ENCODE data around the gene PHLPP1. TPM values are rescaled to one million over a fixed set of nuclear protein-coding genes. Genes with fewer than 3 reads are reported as not detected.

PHLPP1 gene
- total RNA-seq, 1 donor from 2014 or later = 47.3 TPM

GRCh38 chr18:62721839-62722795 lies 6.8 kb downstream of the PHLPP1 start:
- Mint-ChIP-seq H3K4me3 (ENCODE audit: unreplicated experiment) (no peak overlapping the region), H3K27me3 (ENCODE audit: unreplicated experiment) (peaks cover 12% of the 10 kb centered on the region), H3K36me3 (ENCODE audit: low read depth, unreplicated experiment) (peaks cover 12% of the 10 kb centered on the region), H3K9me3 (ENCODE audit: unreplicated experiment) (no peaks in the 10 kb centered on the region), H3K27ac (ENCODE audit: unreplicated experiment) (peak overlapping the region; percentile 30), H3K4me1 (ENCODE audit: unreplicated experiment) (peaks cover 47% of the 10 kb centered on the region)
- DNase-seq (ENCODE audit: low spot score) = no peak
- no peak for TF ChIP-seq CTCF (IDR thresholded peaks at IDR 0.05; ENCODE audit: unreplicated experiment)

GRCh38 chr18:62723666-62724281 lies 8.4 kb downstream of the PHLPP1 start:
- no peaks in the 10 kb centered on the region for H3K9me3 Mint-ChIP-seq (ENCODE audit: unreplicated experiment)

GRCh38 chr18:62725896-62726295 lies 10.6 kb downstream of the PHLPP1 start:
- H3K36me3 Mint-ChIP-seq (ENCODE audit: low read depth, unreplicated experiment) = peaks cover 2% of the 10 kb centered on the region
- peaks cover 29% of the 10 kb centered on the region for H3K4me1 Mint-ChIP-seq (ENCODE audit: unreplicated experiment)
- no peak overlapping the region for H3K27ac Mint-ChIP-seq (ENCODE audit: unreplicated experiment)
- H3K4me3 Mint-ChIP-seq (ENCODE audit: unreplicated experiment) = no peak overlapping the region
- TF ChIP-seq CTCF (IDR thresholded peaks at IDR 0.05; ENCODE audit: unreplicated experiment) = no peak
- no peak for DNase-seq (ENCODE audit: low spot score)
- H3K27me3 Mint-ChIP-seq (ENCODE audit: unreplicated experiment) = no peaks in the 10 kb centered on the region
- H3K9me3 Mint-ChIP-seq (ENCODE audit: unreplicated experiment) = no peaks in the 10 kb centered on the region

More at GRCh38 chr18:62723666-62724281, 8.4 kb downstream of the PHLPP1 start:
- Mint-ChIP-seq H3K4me1 (ENCODE audit: unreplicated experiment) (peaks cover 40% of the 10 kb centered on the region), H3K27me3 (ENCODE audit: unreplicated experiment) (no peaks in the 10 kb centered on the region), H3K4me3 (ENCODE audit: unreplicated experiment) (no peak overlapping the region), H3K36me3 (ENCODE audit: low read depth, unreplicated experiment) (peaks cover 1% of the 10 kb centered on the region), H3K27ac (ENCODE audit: unreplicated experiment) (no peak overlapping the region)
- no peak for TF ChIP-seq CTCF (IDR thresholded peaks at IDR 0.05; ENCODE audit: unreplicated experiment)
- no peak for DNase-seq (ENCODE audit: low spot score)

GRCh38 chr18:62728254-62728653 lies 12.9 kb downstream of the PHLPP1 start:
- no peaks in the 10 kb centered on the region for H3K27me3 Mint-ChIP-seq (ENCODE audit: unreplicated experiment)
- peaks cover 13% of the 10 kb centered on the region for H3K36me3 Mint-ChIP-seq (ENCODE audit: low read depth, unreplicated experiment)
- no peak for DNase-seq (ENCODE audit: low spot score)
- no peak overlapping the region for H3K4me3 Mint-ChIP-seq (ENCODE audit: unreplicated experiment)
- no peak overlapping the region for H3K27ac Mint-ChIP-seq (ENCODE audit: unreplicated experiment)
- peaks cover 14% of the 10 kb centered on the region for H3K4me1 Mint-ChIP-seq (ENCODE audit: unreplicated experiment)
- no peak for TF ChIP-seq CTCF (IDR thresholded peaks at IDR 0.05; ENCODE audit: unreplicated experiment)
- H3K9me3 Mint-ChIP-seq (ENCODE audit: unreplicated experiment) = no peaks in the 10 kb centered on the region

All from endothelial cell (in vitro differentiated cells).